HG03064 (cell line): Measurements from ENCODE around the gene SFRP5.

Experiments used
- ATAC-seq: cut with Tn5 transposase; IDR thresholded peaks from one replicate; pipeline ENCODE4 v1.9.1; 2021; ENCODE audit warnings: low read depth; ENCODE audit not compliant: unreplicated experiment

Gene SFRP5

DNA sequence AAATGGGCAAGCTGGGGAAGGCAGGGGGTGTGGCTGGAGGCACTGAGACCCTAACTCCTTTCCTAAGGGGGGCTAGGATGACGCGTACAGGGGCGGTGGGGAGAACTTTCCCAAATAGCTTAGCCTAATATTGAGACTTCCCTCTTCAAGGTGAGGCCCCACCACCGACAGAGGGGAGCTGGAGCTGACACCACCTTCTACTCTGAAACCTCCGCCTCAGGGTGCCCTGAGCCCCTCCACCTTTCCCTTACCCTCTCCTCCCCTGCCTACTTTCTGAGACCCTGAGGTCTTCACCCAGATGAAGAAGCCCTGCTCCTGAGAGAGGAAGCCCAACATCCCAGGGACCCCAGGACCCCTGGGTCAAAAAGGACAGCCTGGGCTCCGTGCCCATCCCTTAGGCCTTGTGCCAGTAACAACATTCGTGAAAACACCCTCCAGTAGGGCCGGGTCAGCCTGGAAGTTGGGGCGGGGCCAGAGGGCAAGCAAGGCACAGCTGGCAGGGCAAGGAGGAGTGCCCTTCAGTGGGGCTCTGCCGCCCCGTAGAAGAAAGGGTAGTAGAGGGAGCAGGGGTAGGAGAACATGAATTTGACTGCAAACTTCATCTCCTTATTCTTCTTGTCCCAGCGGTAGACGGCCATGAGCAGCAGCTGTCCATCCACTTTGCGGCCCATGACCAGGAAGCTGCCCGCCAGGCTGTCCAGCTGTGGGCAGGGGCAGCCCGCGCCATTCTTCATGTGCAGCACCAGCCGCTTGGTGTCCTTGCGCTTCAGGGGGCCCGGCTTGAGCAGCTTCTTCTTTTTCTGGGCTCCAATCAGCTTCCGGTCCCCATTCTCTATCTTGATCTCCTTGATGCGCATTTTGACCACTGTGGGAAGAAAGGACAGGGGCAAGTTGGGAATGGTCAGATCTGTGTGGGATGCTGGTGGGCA is 4.5 kb downstream of the SFRP5 start:
- no peak for ATAC-seq

DNA sequence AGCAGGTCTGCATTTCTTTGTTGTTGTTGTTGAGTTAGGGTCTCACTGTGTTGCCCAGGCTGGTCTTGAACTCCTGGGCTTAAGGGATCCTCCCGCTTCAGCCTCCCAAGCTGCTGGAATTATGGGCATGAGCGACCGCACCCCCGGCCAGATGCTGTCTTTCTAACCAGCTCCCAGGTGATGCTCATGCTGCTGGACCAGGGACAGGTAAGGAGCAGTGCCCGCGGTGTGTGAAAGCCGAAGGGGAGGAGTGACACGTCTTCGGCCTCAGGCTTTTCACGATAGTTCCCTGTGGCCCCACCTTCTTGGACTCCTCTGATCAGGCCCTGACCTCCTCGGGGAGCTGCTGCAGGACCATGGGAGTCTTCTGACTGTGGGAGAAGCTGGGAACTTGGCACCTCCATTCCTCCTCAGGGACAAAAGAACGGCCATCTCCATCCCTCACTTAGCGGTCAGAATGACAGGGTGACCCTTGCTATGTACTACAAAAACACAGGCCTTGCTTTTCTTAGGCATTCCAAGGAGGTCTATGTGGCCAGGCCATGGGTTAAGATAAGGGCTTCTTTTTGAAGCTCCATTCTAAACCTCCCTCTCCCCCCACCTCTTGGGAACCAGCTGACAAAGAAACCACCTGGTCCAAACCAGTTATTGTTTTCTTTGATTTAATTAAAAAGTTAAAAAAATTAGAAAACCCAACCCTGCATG is 5.5 kb downstream of the SFRP5 start:
- ATAC-seq: no peak

DNA sequence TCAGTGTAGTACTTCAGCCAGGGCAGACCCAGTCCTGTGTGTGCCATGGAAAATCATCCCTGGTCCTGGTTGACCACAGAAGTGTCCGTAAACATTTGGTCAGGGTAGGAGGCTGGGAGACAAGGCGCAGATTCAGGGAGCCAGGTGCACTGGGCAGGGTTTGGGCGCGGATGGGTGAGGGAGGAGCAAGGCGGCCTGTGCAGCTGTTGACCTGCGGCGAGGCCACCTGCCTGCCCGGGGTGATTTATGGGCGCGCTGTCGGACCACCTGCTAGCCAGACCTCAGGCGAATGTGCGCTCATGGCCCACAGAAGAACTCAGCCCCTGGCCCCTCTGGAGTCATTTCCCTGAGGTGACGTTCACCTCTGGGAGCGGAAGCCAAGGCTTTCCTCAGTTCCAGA is 6.6 kb downstream of the SFRP5 start:
- ATAC-seq: no peak

DNA sequence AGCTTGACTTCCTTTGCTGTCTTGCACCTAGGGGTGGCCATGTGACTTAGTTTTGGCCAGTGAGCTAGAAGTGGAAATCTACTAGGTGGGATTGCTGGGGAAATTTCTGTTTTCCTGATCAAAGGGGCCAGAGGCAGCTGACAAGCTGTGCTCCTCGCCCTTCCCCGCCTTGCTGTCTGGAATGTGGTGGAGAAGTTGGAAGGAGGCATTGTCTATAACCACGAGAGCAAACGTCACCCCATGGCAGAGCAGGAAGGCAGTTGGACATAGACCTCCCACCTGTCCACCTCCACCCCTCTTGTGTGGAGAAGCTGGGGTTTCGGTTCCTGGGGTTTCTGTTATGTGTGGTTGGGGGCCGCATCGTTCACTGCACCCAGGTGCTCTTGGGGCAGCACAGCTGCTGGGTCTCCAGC is 7.3 kb downstream of the SFRP5 start:
- no peak for ATAC-seq

DNA sequence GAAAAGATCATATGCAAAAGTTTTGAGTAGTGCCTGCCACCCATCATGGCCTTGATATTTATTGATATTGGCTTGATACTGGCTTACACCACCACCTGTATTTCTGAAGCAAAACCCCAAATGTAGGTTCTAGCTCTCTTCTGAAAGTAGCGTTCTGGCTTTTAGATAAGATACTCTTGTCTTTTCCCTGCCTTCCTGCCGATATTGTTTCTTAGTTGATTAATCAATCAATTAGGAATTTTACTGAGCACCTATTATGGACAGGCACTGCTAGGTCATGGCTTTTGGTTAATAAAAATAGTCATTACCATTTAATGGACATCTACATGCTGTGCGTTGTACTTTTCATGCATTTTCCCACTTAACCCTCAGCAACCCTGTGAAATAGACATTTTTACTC is 7.9 kb downstream of the SFRP5 start:
- ATAC-seq: no peak

DNA sequence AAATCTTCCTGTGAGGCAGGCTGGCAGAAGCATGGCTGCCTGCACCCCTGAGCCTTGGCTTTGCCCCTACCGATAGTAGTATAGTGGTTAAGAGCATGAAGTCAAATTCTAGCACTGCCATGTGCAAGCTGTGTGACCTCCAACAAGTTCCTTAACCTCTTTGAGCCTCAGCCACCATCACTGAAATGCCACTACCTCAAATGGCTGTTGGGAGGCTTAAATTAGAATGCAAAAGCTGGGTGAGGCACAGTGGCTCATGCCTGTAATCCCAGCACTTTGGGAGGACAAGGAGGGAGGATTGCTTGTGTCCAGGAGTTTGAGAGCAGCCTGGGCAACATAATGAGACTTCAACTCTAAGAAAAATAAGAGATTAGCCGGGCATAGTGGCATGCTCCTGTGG is 8.4 kb downstream of the SFRP5 start:
- no peak for ATAC-seq

GRCh38 chr10:97762816-97763215 is 9.0 kb downstream of the SFRP5 start:
- no peak for ATAC-seq

DNA sequence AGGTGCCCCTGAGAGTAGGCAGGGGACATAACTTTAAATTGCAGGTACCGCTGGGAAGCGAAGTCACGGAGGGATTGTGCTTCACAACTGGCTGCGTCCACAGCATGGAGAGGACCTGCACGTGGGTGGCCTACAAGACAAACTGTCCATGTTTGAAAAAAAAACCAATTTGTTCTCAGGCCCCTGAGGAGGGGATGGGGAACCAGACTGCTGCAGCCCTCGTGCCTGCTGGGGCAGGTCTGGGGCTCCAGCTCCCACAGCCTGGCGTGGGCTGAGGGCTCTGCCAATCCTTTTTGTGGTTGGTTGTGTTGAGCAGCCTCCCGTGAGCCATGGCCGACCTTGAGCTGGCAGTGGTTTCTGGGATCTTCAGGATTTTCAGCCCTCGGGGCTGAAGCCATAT is 9.7 kb downstream of the SFRP5 start:
- no peak for ATAC-seq

- ATAC-seq: no peak
These were observed 10.4 kb downstream of the SFRP5 start for GRCh38 chr10:97761331-97761865.

GRCh38 chr10:97760461-97761257 is 11.1 kb downstream of the SFRP5 start:
- no peak for ATAC-seq

- ATAC-seq: no peak
These were observed 11.9 kb downstream of the SFRP5 start for GRCh38 chr10:97759946-97760345.

GRCh38 chr10:97759158-97759887 is 12.5 kb downstream of the SFRP5 start:
- ATAC-seq: no peak

- no peak for ATAC-seq
These were observed 14.3 kb downstream of the SFRP5 start for GRCh38 chr10:97757471-97757870.

DNA sequence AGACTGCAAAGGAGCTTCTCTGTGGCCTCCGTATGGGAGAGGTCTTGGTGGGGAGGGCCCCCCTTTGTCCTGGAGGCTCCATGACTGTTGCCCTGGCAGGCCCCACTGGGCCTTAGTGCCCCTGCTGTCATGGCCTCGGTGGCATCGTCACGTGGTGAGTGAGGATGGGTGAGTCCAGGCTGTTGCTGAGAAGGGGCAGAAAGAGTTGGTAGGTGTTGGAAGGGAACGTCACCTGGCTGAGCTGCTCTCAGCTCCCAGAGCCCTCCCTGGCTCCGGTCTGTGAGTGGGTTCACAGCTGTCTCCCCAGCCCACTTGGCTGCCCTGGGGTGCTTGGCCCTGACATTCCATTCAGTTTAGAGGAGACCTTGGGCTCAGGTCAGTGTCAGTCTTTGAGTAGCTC is 16.1 kb downstream of the SFRP5 start:
- ATAC-seq: no peak

- no peak for ATAC-seq
These were observed 17.1 kb downstream of the SFRP5 start for GRCh38 chr10:97754726-97755125.

- no peak for ATAC-seq
These were observed 18.8 kb downstream of the SFRP5 start for GRCh38 chr10:97752956-97753355.

DNA sequence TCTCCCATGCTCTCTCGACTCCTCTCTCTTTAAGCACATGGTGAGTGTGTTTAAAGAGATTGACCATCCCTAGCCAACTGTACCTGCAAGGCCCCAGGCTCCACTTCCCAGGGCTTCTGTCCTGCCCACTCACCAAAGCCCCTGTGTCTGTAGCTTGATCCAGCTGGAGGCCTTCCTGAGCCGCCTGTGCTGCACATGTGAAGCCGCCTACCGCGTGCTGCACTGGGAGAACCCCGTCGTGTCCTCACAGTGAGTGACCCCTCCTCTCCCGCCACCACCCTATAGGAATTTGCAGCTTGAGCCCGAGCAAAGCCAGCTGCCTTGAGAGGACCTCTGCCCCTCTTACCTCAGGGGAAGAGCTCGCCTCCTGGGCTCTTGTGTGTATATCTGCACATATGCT is 23.7 kb downstream of the SFRP5 start:
- no peak for ATAC-seq

- no peak for ATAC-seq
These were observed 24.2 kb downstream of the SFRP5 start for GRCh38 chr10:97747573-97747972.

DNA sequence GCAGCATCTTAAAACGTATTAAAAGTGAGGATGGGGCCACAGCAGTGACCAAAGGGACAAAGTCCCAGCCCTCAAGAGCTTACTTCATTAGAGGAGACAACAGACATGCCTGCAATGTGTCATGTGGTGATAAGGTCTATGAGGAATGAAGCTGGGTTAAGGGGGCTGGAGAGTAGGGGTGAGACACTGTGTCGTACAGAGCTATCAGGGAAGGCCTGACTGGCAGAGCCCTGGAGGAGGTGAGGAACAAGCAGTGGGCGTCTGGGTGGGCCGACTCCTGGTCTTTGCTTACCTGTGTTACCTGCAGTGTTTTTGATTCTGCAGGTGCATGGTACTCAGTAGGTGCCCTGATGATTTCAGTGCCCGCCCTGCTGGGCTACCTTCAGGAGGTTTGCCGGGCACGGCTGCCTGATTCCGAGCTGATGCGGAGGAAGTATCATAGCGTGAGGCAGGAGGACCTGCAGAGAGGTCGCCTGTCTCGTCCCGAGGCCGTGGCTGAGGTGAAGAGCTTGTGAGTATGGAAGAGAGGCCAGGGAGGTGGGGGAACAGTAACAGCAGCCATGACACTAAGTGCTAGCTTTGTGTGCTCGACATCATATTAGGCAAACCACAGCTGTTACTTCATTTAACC is 27.3 kb downstream of the SFRP5 start:
- ATAC-seq: no peak
